Bronchial epithelial cell (primary cell): ENCODE results near the gene FTCD. TPM values are rescaled to one million over a fixed set of nuclear protein-coding genes. Genes with fewer than 3 reads are reported as not detected.
"Not testable (repeated sequence)": the region's sequence is repeated elsewhere in the genome, so short reads cannot be mapped to it uniquely, and the experiment has no call there.

Source experiments
- DNase-seq: peaks from one replicate; pipeline ENCODE4 v3.0.0-alpha.2; 2010; ENCODE audit warnings: low read depth
- FAIRE-seq: peaks from 2 replicates; lab custom pipeline; 2011; peaks lifted over from hg19 to GRCh38; lab: Jason Lieb, UNC
- H3K27me3 ChIP-seq: 2 replicates; pipeline ENCODE4 v1.5.1; 2011; ENCODE audit warnings: low read length; ENCODE audit not compliant: control insufficient read depth, insufficient read depth
- H3K36me3 ChIP-seq: 2 replicates; pipeline ENCODE4 v1.5.1; 2011; ENCODE audit warnings: low read length; ENCODE audit not compliant: control insufficient read depth, insufficient read depth
- H3K4me3 ChIP-seq: 2 replicates; pipeline ENCODE4 v1.5.1; 2011; ENCODE audit warnings: mild to moderate bottlenecking, low read depth, low read length, control low read depth
- total RNA-seq: library from RNA; depleted of rRNA; stranded (reverse); fragments of >200 nt; gene quantifications from 2 replicates; pipeline ENCODE4 v1.2.1, GENCODE V29; 2014
- TF ChIP-seq, protein P1 (sequence below): IDR thresholded peaks from 2 replicates; pipeline ENCODE4 v1.5.1; 2011; ENCODE audit warnings: mild to moderate bottlenecking, moderate library complexity, low read length, control low read depth, inconsistent platforms; ENCODE audit not compliant: insufficient read depth, severe bottlenecking

FTCD gene
- total RNA-seq, 1 donor from 2014 or later, result not detected

- H3K27me3 ChIP-seq, result no peaks in the 10 kb centered on the region
- TF ChIP-seq, protein P1, sequence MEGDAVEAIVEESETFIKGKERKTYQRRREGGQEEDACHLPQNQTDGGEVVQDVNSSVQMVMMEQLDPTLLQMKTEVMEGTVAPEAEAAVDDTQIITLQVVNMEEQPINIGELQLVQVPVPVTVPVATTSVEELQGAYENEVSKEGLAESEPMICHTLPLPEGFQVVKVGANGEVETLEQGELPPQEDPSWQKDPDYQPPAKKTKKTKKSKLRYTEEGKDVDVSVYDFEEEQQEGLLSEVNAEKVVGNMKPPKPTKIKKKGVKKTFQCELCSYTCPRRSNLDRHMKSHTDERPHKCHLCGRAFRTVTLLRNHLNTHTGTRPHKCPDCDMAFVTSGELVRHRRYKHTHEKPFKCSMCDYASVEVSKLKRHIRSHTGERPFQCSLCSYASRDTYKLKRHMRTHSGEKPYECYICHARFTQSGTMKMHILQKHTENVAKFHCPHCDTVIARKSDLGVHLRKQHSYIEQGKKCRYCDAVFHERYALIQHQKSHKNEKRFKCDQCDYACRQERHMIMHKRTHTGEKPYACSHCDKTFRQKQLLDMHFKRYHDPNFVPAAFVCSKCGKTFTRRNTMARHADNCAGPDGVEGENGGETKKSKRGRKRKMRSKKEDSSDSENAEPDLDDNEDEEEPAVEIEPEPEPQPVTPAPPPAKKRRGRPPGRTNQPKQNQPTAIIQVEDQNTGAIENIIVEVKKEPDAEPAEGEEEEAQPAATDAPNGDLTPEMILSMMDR, result no peak
- peaks cover 2% of the 10 kb centered on the region for H3K36me3 ChIP-seq
- FAIRE-seq, result no peak
- H3K4me3 ChIP-seq, result peak within 1 kb of the TSS; percentile 81
- DNase-seq, result peak; percentile 63
Observed at GRCh38 chr21:46183910-46184624, 28.7 kb upstream of the FTCD start, which contains the start of gene SPATC1L. Gene SPATC1L, minus strand, starts transcription at chr21:46184459. Its CDS starts 1,643 bp downstream, at chr21:46182816.

DNA sequence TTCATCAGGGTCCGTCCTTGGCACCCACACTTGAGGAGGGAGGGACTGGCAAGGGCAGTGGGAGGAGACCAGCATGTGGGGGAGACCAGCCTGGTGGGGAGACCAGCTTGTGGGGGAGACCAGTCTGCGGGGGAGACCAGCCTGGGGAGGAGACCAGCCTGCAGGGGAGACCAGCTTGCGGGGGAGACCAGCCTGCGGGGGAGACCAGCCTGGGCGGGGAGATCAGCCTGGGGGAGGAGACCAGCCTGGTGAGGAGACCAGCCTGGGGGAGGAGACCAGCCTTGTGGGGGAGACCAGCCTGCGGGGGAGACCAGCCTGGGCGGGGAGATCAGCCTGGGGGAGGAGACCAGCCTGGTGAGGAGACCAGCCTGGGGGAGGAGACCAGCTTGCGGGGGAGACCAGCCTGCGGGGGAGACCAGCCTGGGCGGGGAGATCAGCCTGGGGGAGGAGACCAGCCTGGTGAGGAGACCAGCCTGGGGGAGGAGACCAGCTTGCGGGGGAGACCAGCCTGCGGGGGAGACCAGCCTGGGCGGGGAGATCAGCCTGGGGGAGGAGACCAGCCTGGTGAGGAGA lies 28.0 kb upstream of the FTCD start:
- not testable (repeated sequence) for H3K36me3 ChIP-seq, DNase-seq, FAIRE-seq, H3K27me3 ChIP-seq
- peak overlapping the region; percentile 56 for H3K4me3 ChIP-seq

DNA sequence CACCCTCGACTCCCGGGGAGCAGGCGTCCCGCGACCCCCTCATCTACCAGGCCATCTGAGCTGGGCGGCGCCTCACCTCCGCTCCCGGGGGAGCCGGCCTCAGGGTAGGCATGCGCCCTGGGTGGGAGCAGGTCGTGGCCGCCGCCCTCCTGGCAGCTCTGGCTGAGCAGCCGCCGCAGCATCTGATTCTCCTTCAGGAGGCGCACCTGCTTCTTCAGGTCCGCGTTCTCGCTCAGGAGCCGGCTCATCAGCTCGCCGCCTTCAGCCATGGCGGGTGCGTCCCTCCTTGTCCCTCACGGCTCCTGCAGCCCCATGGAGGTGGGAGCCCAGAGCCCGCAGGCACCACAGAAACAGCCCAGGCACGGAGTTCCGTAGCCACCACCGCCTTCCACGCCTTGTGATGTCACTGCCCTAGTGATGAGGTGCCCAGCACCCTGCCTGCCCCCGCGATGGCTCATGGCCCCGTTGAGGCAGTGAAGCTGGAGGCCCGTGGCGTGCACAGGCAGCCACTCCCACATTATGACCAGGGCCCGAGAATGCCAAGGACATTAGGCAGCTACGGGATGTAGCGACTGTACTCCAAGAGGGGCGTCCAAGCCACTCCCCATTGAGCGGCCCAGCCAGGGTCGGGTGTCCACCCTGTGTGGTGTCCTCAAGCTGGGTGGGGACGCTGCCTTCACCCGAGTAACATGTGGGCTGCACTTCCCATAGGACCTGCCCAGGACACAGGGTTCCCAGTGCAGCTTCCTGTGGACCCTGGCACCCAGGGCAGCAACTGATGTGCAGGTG lies 27.4 kb upstream of the FTCD start:
- TF ChIP-seq, protein P1, result no peak
- no peaks in the 10 kb centered on the region for H3K27me3 ChIP-seq
- no peaks in the 10 kb centered on the region for H3K36me3 ChIP-seq
- H3K4me3 ChIP-seq, result no peak overlapping the region
- FAIRE-seq (no peak), DNase-seq (no peak)

DNA sequence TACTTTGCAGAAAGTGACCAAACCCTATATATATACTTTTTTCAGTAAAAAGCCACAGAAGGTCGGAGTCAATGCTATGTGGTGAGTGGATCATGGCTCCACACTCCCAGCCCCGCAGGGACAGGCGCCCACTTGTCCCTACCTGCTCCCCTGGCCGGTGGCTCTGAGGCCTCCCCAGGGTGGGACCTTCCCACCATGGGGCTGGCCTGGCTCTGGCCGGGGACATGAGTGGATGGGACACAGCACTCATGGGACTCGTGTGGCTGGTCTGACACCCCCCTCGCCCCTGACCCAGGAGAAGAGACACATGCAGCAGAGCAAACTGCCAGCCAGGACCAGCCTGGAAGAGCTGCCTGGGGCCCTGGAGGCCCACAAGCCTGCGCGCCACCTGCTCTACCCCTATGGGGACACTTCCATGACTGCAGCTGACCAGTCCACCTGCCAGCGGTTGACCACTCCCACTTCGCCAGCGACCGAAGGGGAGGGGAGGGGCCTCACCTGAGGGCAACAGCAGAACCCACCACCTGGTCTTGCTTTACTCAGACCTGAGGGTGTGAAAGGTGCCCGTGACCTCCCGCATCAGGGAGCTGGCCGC lies 26.7 kb upstream of the FTCD start:
- H3K36me3 ChIP-seq, result no peaks in the 10 kb centered on the region
- TF ChIP-seq, protein P1, result no peak
- DNase-seq, result no peak
- no peak overlapping the region for H3K4me3 ChIP-seq
- H3K27me3 ChIP-seq, result no peaks in the 10 kb centered on the region
- no peak for FAIRE-seq

DNA sequence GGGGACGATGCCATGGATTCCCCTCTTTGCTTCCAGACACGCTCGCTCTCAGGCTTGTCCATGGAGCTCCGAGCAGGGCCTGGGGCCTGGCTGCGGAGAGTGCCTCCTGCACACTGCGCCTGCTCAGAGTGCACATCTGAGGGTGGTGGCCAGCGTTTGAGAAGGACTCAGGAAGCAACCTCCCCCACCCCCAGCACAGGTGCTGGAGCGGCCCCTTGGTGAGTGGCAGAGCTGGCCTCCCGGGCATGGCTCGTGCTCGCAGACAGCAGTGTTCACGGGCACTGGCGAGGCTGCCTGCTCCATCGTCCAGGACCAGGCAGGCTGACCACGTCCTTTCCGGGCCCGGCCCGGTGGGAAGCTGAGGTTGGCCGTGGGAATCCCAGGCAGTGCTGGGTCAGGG lies 26.1 kb upstream of the FTCD start:
- TF ChIP-seq, protein P1, result no peak
- FAIRE-seq, result no peak
- no peaks in the 10 kb centered on the region for H3K36me3 ChIP-seq
- no peaks in the 10 kb centered on the region for H3K27me3 ChIP-seq
- no peak for DNase-seq
- no peak overlapping the region for H3K4me3 ChIP-seq
